Measurements from ENCODE around the gene CPNE4.

The CPNE4 gene

DNA sequence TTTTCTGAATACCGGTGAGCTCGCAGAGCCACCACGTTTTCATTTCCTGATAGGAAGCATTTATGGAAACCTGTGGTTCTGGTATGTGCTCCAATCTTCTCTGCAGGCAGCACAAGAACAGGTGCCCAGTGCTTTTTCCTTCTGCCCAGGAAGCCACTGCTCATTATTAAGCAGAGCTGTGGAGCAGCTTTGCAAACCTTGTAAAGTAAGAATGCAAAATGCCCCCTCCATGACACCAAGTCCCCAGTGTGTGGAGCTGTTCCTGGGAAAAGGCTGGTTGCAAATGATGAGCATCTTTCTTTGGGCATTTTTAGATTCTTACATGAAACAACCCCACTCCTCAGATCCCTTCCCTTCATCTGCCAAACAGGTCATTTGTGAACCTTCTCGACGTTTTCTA is 466.4 kb downstream of the CPNE4 start:
- DNase-seq, result no peak

DNA sequence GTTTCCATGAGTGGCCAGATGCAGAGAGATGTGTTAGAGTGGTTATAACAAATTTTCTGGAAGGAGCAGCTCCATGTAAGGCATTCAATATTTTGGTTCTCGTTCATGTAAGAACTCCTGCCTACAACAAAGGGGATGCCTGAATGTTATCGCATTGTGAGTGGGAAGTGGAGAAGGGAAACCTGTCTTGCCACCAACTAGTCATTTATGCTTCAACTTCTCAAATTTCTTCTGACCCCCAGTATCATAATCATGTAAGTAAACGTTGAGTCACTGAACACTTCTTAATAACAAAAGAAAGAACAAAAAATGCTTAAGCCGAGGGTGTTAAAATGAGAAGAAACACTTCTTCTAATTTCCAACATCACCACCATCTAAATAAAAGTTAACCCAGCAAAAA is 470.0 kb downstream of the CPNE4 start:
- DNase-seq, result no peak

DNA sequence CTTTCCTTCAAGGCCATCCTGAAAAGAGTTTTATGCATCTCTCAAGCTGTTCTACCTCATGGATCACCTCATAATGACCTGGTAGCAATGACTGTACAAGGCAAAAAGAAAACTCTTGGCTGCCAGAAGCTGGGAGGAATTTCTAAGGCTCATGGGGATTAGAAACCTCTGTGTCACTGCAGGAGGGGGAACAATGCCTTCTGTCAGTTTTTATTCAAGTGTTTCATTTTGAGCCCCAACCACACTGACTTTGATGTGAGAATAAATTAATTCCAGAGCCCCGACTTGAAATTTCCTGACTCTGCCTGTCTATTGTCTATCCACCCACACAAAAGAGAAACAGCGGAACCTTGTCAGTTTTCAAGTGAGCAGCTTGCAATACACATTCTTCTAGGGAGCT is 473.3 kb downstream of the CPNE4 start:
- DNase-seq, result no peak

DNA sequence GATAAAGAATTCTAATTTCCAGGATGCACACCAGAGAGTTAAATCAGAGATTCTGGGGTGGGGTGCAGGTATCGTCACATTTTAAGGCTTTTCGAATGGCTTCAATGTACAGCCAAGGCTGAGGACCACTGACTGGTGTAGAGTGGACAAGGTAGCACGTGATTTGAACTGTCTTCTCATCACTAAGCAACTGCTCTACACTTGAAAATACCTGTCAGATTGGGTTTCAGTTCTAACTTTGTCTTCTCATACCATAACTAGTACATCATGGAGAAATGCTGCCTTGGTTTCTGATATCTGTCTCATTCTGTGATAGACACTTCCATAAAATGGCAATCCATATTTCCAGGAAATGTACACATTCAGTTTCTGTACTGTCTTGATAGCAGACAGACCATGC is 474.0 kb downstream of the CPNE4 start:
- DNase-seq, result no peak

DNA sequence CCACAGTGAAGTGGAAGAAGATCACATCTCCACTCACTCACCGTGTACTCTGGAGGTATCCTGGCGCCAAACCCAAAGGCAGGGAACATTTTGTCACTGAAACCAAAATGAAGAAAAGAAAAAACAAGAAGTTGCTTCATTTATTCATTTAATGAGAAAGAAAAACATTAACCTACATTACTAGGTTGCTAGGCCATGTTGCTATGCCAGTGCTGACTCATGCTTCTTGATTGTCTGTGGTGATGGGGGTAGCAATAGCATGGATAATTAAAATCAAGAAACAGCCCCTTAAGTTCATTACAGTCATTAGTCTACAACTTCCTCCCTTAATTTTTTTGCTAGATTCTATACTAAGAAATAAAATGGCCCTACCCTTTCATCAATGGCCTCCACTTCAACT is 479.4 kb downstream of the CPNE4 start:
- DNase-seq, result no peak

DNA sequence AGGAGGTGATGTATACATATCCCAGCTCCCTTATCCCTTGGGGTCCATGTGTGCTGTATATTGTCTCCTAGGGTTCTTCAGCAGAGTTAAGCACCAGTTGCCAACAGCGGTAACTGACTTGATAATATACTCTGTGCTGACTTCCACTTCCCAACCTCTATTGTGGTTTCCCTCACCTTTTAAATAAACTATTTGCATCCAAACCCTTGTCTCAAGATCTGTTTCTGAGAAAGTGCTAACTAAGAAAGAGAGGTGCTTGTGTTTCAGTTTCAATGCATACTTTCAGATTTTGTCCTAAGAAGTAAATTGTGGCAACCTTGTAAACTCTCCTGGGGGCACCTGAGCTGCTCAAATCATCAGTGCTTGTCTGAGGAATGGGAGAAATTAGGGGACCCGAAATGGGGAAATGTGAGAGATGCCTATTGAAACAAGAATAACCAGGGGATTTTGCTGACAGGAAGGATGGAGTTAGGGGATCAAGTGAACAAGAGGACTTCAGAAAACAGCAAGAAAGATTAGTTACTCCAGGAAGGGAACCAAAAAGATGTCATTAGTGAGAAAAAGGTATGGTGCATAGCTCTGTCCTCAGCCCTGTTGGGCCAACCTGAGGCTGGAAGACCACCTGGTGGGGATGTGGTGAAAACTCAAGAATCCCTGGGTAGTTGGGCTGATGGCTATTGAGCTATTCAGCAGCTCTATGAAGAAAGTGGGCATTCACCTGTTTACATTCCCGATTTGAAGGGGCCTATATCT is 481.1 kb downstream of the CPNE4 start:
- DNase-seq, result no peak

DNA sequence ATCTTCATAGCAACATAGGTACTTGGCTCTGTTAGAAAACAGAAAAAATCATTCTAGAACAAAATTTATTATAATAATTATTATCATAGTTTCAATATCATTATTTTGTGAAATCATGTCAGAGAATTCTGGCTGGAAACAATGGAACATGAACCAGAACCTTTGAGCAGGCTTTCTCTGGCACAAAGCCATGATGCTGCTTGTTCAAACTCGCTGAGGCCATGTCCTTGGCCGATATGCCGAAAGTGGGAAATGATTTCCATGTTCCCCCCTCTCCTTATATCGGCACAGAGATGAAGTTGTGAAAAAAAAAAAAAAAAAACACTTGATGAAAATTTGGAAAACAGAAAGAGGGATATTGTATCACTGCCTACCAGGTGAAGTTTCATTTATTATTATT is 483.1 kb downstream of the CPNE4 start:
- DNase-seq, result no peak

DNA sequence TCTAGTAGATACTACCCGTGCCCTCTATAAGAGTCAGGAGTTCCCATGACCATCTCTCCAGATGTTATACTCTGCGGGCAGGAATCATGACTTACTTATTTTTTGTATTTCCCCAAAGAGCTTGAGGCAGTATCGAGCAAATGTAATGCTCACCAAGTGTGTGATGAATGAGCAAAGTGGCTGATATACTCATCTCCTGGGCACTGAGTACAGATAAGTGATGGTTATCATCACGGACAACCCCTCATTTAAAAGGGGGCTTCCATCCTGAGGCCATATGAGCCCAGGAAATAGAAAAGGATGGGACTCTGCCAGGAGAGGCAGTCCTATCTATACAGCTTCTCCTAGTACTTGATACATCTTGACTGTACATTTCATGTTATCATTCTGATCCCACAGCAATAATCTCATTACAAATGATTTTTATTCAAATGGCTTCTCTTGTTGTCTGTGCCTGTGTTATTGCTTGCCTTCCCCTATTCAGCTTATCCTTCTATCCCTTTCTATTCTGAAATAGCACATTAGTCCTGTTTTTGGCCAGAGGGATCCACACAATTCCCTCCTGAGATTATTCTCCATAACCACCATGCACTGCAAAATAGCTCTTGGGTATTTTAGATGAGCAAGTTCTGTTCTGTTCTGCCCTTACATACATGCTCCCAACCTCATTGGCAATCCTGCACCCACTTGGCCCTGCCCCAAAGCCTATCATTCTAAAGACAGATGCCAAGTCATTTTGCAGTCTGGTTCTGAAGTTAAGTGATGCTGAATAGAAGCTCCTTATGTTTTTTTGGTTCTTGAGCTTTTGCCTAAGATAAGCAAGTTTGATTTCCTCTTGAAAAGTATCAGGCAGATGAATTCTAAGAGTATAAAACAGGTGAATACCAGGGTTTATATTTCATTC is 484.0 kb downstream of the CPNE4 start:
- DNase-seq, result no peak

DNA sequence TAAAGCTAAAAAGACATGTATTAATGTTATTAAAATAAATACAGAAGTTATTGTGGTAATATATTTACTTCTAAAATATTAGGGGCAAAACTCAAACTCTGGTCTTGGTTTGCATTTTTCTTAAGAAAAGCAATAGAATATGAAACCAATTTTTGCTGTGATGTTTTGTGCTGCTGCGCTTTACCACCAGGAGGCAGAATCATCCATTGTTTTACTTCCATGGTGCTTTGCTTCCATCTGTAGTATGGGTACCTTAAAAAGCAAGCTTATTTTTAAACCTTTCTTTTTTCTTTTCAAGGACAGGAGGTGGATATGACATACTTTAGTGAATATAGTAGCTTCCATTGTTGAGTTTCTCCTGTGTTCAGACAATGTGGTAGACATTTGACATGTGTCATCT is 485.5 kb downstream of the CPNE4 start:
- DNase-seq, result no peak

DNA sequence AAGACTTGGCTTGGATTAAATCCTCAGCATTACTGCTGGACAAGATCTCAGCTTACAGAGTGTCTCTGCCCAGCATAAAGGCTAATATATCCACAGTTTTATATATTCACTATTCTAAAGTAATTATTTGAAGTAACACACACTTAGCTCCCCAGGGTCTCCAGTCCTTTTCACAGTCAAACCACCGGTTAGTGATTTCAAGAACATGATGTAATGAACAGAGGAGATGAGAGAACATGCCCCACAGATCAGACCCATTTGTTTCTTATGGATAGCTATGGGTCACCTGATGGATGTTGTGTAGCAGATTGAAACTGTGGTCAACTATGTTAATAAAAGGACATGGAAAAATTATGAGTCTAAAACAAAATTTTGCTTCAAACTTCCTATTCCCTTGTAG is 487.2 kb downstream of the CPNE4 start:
- DNase-seq, result no peak

DNA sequence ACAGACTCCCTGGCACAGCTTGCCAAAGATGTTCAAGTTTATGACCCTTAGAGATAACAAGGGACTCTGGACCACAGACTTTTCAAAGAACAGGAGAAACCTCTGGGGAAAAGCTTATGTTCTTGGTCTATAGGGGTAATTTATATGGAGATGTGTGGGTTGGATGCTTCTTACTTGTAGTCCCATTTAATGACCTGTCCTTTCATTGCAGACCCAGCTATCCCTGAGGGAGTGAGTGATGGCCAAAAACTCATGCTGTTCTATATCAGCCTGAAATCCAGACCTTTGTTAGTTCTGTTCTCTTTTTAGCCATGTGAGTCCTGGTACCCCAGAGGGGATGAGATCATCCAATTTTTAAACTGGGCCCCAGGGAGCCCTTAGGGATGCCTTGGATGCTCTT is 488.4 kb downstream of the CPNE4 start:
- no peak for DNase-seq

DNA sequence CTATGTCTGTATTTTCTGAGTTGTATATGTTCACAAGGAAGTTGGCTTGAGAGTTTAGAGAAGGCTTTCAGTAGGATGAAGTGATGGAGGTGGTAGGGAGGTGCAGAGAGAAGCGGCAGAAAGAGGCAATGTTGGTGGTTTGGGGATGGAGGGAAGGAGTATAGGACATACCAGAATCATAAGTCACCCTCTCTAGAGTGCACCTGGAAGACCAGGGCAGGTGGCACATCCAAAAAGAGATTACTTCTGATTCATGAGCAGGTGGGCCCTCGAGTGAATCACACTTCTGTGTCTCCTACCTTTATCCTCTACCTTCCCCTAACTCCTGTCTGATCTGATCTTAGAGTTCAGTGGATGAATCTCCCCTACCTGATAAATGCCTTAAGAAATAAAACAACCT is 490.3 kb downstream of the CPNE4 start:
- DNase-seq, result no peak

DNA sequence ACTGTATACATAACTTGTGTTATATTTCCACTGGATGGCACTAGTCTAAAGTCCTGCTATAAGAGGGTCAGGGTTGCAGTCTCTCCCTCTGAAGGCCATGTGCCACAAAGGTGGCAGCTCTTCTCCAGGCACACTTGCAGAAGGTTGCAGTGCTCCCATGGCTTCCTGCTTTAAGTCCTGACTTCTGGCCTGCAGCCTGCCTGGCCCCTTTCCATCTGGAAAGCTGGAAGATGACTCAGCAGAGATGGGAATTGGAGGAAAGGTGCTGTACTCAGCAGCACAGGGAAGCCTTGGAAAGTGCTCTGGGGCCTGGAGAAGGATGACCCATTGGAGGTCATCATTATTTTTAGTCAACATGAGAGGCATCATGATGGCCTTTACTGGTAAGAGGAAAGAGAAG is 491.1 kb downstream of the CPNE4 start:
- peak; percentile 63 for DNase-seq

DNA sequence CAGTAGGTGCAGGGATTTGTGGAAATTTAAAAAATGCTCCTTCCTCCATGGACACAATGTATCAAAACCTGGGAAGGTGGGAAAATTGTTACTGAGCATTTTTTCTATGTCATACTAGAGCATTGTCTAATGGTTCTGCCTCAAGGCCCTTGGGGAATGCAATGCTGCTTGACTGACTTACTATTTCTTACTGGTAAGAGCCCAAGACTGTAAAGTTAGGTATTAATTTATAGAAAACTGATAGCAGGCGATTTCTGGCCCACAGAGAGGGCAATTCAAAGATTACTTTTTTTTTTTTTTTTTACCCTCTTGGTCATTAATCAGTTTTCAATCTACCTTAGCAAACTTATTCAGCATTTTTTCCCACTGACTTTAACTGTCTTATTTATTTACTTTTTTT is 493.5 kb downstream of the CPNE4 start:
- no peak for DNase-seq

DNA sequence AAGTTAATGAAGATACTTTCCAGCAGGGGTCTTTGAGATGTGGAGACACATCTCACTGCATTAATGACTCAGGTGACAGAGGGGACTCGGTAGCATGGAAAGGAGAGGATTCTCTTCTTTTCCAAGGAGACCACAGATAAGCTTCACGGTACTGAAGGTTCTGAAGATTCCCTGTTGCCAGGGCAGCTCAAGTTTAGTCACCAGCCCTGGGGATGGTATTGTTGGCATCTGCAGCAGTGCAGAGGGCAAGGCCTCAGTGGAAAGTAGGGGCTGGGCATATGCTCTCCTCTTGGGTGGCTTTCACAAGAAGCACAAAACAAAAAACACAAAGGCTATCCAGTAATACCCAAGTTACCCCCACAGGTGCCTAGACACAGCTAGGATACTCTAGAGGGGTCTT is 494.0 kb downstream of the CPNE4 start:
- no peak for DNase-seq

DNA sequence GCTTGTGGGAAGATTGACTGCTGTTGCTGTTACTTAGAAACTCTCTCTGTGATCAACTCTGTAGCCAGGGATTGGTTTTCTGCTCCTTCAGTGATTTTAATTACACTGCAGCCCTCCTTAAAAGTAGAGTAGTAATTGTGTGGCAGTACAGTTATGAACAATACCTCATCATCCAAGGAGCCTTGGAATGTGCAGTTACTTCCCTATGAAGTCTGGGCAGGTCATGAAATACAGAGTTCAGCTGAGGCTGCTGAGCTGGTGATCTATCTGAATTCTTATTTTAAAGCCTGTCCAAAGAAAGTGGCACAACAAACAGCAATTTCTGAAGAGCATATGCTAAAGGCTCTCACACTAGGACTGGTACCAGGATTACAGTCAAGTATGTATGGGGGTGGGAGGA is 494.7 kb downstream of the CPNE4 start:
- no peak for DNase-seq

DNA sequence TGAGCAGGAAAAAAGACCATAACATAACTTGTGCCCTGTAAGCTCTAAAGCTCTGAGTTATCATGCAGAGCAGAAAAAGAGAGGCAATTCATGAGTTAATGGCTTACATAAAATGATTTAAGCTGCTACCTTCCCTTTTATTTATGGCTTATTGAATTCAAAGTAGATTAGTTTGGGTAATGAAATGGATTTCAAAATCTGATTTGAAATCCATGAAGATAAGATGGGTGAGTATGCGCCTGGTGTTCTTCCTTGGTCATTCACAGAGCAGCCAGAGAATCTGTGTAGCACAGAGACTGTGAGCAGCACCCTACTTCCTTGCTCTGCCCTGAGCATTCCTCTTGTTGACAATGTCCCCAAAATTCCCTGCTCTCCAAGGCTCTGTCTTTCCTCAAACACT is 495.8 kb downstream of the CPNE4 start:
- DNase-seq, result no peak

DNA sequence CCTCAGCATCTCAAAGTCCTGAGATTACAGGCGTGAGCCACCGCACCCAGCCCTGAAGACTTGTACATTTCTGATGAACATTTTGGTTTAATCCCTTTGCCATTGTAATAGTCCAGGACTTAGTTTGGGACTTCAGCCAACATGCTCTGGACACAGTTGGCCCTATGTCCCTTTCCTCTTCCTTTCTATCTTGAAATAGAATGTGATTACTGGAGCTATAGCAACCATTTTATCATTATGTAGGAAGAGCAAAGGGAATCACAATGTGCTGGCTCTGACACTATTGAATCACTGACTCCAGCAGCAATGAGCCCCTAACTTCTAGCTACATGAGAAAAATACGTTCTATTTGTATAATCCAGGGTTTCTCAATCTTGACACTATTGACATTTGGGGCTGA is 497.3 kb downstream of the CPNE4 start:
- no peak for DNase-seq

DNA sequence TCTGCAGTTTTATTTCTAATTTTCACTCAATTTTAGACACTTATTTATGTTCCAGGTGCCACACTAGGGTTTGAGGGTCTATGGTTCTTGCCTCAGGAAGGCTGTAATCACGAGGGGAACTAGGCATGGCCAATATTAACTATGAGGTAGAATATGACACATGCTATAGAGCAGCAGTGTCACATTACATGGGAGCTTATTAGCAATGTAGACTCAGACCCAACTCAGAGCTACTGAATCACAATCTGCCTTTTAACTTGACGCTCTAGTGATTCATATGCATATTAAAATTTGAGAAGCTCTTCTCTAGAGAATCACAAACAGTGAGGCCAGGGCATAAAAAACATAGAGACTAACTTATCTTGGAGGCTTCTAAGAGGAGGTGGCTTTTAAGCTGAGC is 499.2 kb downstream of the CPNE4 start:
- DNase-seq, result no peak

DNA sequence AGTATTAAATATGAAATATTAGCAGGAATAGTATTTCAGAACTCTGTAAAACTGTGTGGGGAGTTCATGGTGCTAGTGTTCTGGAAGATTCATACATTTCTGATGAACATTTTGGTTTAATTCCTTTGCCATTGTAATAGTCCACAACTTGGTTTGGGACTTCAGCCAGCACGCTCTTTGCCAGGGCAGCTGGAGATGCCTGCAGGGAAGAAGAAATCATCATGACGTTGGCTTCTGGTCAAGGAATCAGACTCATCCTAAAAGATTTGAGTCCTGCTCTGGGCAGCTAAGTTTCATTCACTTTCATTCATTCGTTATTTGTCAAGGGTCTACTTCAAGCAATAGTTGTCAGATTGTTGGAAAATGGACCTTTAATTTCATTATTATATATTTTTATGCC is 499.7 kb downstream of the CPNE4 start:
- no peak for DNase-seq

DNA sequence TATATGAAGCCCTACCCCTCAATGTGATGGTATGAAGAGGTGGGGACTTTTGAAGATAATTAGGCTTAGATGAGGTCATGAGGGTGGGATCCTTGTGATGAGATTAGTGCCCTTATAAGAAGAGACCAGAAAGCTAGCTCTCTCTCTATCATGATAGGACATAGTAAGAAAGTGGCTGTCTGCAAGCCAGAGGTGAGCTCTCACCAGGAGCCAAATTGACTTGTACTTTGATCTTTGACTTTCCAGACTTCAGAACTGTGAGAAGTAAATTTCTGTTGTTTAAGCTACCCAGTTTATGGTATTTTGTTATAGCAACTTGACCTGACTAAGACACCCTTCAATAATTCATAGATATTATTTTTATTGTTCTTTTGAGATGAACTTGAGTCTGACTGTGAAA is 502.2 kb downstream of the CPNE4 start:
- no peak for DNase-seq

DNA sequence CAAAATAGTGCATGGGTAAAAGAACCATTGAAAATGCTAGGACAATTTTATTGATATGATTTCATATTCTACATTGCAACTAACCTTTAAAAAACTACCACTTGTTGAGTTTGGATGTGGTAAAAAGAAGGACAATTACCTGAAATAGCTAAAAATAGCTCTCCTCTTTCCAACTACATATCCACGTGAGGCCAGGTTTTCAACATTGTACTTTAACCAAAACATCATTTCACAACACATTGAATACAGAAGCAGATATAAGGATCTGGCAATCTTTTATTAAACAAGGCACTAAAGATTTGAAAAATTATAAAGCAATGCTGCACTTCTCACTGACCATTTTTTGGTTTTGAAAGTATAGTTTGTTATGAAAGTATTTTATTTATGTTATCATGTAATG is 504.0 kb downstream of the CPNE4 start:
- no peak for DNase-seq

DNA sequence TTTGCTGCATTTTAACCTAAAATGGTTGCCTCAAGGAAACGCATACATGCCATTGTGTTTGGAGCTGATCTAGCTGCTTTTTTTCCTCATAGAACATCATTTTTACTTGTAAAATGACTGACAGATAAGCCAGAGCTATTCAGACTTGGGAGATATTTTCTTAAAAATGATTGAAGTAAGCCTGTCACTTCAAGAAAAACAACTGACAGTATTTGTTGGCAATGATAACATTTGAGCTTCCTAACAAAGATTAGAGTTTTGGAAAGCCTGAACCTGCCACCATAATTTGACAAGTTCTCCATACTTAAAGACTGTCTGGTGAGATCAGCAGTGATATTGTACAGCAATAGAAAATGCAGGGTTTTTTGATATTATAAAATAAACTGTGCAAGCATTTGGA is 504.4 kb downstream of the CPNE4 start:
- DNase-seq, result no peak

DNA sequence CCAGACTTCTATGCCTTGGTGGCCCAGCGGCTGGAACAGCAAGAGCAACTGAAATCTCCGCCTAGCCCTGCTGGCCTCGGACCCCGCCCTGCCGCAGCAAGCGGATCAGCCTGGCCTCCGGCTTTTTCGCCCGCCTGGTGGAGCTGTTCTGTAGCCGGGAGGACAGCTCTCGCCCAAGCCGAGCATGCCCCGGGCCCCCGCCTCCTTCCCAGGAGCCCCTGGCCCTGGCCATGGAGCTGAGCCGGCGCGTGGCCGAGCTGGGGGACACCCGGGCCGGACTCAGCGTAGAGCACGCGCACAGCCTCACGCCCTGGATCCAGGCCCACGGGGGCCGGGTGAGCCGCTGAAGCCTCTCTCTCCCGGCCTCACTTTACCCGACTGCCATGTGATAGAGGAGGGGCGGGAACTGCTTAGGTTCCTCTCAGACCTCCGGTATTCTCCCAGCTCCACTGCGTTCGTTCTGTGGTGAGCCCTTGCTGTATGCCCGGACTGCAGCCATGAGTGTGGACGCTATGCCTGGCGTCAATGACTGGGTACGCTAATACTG is 507.9 kb downstream of the CPNE4 start:
- DNase-seq, result no peak

Data from GOT3 (cell line).